ENCODE results near the gene COL4A2.

COL4A2 gene

GRCh38 chr13:110540871-110541525 lies 233.9 kb downstream of the COL4A2 start:
- no peak overlapping the region for H3K4me3 ChIP-seq (ENCODE audit: low read depth in 1 of 2, low read length in 1 of 2)
- H3K36me3 ChIP-seq, result no peaks in the 10 kb centered on the region
- H3K4me1 ChIP-seq (ENCODE audit: control insufficient read depth in 1 of 2, insufficient read depth in 1 of 2, low read depth in 1 of 2, low read length in 1 of 2), result peaks cover 15 to 25% of the 10 kb centered on the region in 2 experiments
- TF ChIP-seq CTCF (IDR thresholded peaks at IDR 0.05), result no peak
- H3K9me3 ChIP-seq, result no peaks in the 10 kb centered on the region
- no peaks in the 10 kb centered on the region for H3K27me3 ChIP-seq
- no peak overlapping the region for H3K27ac ChIP-seq

- Histone ChIP-seq H3K27ac (no peak overlapping the region), H3K9me3 (no peaks in the 10 kb centered on the region), H3K4me1 (ENCODE audit: control insufficient read depth in 1 of 2, insufficient read depth in 1 of 2, low read depth in 1 of 2, low read length in 1 of 2) (peaks cover 12 to 21% of the 10 kb centered on the region in 2 experiments), H3K4me3 (ENCODE audit: low read depth in 1 of 2, low read length in 1 of 2) (no peak overlapping the region), H3K27me3 (no peaks in the 10 kb centered on the region), H3K36me3 (no peaks in the 10 kb centered on the region)
- no peak for TF ChIP-seq CTCF (IDR thresholded peaks at IDR 0.05)
Observed at GRCh38 chr13:110541526-110541920, 234.4 kb downstream of the COL4A2 start.

GRCh38 chr13:110542169-110542796 lies 235.2 kb downstream of the COL4A2 start:
- Histone ChIP-seq H3K27ac (no peak overlapping the region), H3K9me3 (no peaks in the 10 kb centered on the region), H3K36me3 (no peaks in the 10 kb centered on the region), H3K4me1 (ENCODE audit: control insufficient read depth in 1 of 2, insufficient read depth in 1 of 2, low read depth in 1 of 2, low read length in 1 of 2) (peaks cover 6 to 15% of the 10 kb centered on the region in 2 experiments), H3K4me3 (ENCODE audit: low read depth in 1 of 2, low read length in 1 of 2) (no peak overlapping the region), H3K27me3 (no peaks in the 10 kb centered on the region)
- TF ChIP-seq CTCF (IDR thresholded peaks at IDR 0.05), result no peak

GRCh38 chr13:110546378-110546777 lies 239.3 kb downstream of the COL4A2 start:
- Histone ChIP-seq H3K27me3 (no peaks in the 10 kb centered on the region), H3K9me3 (no peaks in the 10 kb centered on the region), H3K27ac (no peak overlapping the region), H3K4me3 (ENCODE audit: low read depth in 1 of 2, low read length in 1 of 2) (no peak overlapping the region), H3K4me1 (ENCODE audit: control insufficient read depth in 1 of 2, insufficient read depth in 1 of 2, low read depth in 1 of 2, low read length in 1 of 2) (no peaks in the 10 kb centered on the region), H3K36me3 (no peaks in the 10 kb centered on the region)
- TF ChIP-seq CTCF (IDR thresholded peaks at IDR 0.05), result no peak

- no peak for TF ChIP-seq CTCF (IDR thresholded peaks at IDR 0.05)
- no peaks in the 10 kb centered on the region for H3K9me3 ChIP-seq
- no peaks in the 10 kb centered on the region for H3K36me3 ChIP-seq
- no peak overlapping the region for H3K27ac ChIP-seq
- H3K27me3 ChIP-seq, result no peaks in the 10 kb centered on the region
- no peaks in the 10 kb centered on the region for H3K4me1 ChIP-seq (ENCODE audit: control insufficient read depth in 1 of 2, insufficient read depth in 1 of 2, low read depth in 1 of 2, low read length in 1 of 2)
- no peak overlapping the region for H3K4me3 ChIP-seq (ENCODE audit: low read depth in 1 of 2, low read length in 1 of 2)
Observed at GRCh38 chr13:110546926-110547325, 239.8 kb downstream of the COL4A2 start.

Data from neutrophil (primary cell).